ENCODE measurements around the gene STIM2. TPM values are rescaled to one million over a fixed set of nuclear protein-coding genes. Genes with fewer than 3 reads are reported as not detected.

The STIM2 gene
- total and polyA plus RNA-seq, 2 donors (not counting 1 experiment from before 2014, with no cell fraction given), result 48.6 to 96.0 TPM

GRCh38 chr4:27005905-27006590, 145.4 kb downstream of the STIM2 start:
- H3K9me3 Mint-ChIP-seq (ENCODE audit: insufficient read depth), result no peaks in the 10 kb centered on the region

More at GRCh38 chr4:27005905-27006590, 145.4 kb downstream of the STIM2 start:
- Histone ChIP-seq H3K27me3 (replicated peaks in 1 of 4; ENCODE audit: control extremely low read depth in 1 of 4, control insufficient read depth in 3 of 4, insufficient read depth in 4 of 4, low read length in 3 of 4) (no peaks in the 10 kb centered on the region), H3K9me3 (ENCODE audit: control extremely low read depth in 1 of 3, control insufficient read depth in 2 of 3, insufficient read depth in 1 of 3, low read length in 2 of 3) (no peaks in the 10 kb centered on the region), H3K79me2 (ENCODE audit: control insufficient read depth, insufficient read depth, low read length) (peaks cover 5% of the 10 kb centered on the region), H3K4me2 (replicated peaks; ENCODE audit: low read depth, low read length, poor library complexity, severe bottlenecking) (no peak overlapping the region), H2AFZ (ENCODE audit: insufficient read depth, low read depth, low read length, poor library complexity, severe bottlenecking) (no peak overlapping the region), H3K9ac (ENCODE audit: low read length) (no peak overlapping the region), H3K4me3 (ENCODE audit: control extremely low read depth in 1 of 5, extremely low read depth in 1 of 5, insufficient read depth in 1 of 5, low read depth in 2 of 5, low read length in 4 of 5) (no peak overlapping the region), H3K4me1 (ENCODE audit: control insufficient read depth in 2 of 2, insufficient read depth in 2 of 2, low read length in 2 of 2) (peaks cover 10 to 11% of the 10 kb centered on the region in 2 donors), H3K36me3 (replicated peaks in 1 of 2; ENCODE audit: control extremely low read depth in 1 of 2, control insufficient read depth in 1 of 2, extremely low read depth in 1 of 2, insufficient read depth in 2 of 2, low read length in 1 of 2) (peaks cover 2 to 33% of the 10 kb centered on the region in 2 experiments), H4K20me1 (ENCODE audit: control insufficient read depth, insufficient read depth, low read length, poor library complexity, severe bottlenecking) (peaks cover under 1% of the 10 kb centered on the region), H3K27ac (ENCODE audit: low read length in 2 of 2) (no peak overlapping the region)
- TF ChIP-seq CTCF (IDR thresholded peaks at IDR 0.05), result no peak
- no peak for TF ChIP-seq EZH2 (IDR thresholded peaks at IDR 0.05; ENCODE audit: borderline replicate concordance, insufficient read depth, low read depth, low read length, poor library complexity, severe bottlenecking)
- ATAC-seq (ENCODE audit: low read depth) (no peak), DNase-seq (no peak)
- WGBS (ENCODE audit: insufficient coverage), result no CpG with 5 or more reads among the region's 10 CpGs
- H3K27me3 Mint-ChIP-seq, result no peaks in the 10 kb centered on the region
- no peak overlapping the region for H3K4me3 Mint-ChIP-seq
- POLR2A ChIA-PET, result interaction anchor here (0.6 kb wide), 1 partner anchor 144 kb away, joined by 7 read pairs; no protein-coding TSS in a partner anchor
- CTCF ChIA-PET, result interaction anchor here (0.8 to 7.2 kb wide), 5 partner anchors 13 to 546 kb away, joined by 3 to 125 read pairs (median 9); partner anchors contain the start of gene STIM2
- H3K4me1 Mint-ChIP-seq, result peaks cover 26% of the 10 kb centered on the region
- intact Hi-C loops (cut with micrococcal nuclease), result no loop called here
- no peak overlapping the region for H3K27ac Mint-ChIP-seq

All from B cell (primary cell).